Right lobe of liver (tissue), 6 donors: ENCODE data around the gene SDHAF2. TPM values are rescaled to one million over a fixed set of nuclear protein-coding genes. Genes with fewer than 3 reads are reported as not detected.
"Not testable (repeated sequence)": the region's sequence is repeated elsewhere in the genome, so short reads cannot be mapped to it uniquely, and the experiment has no call there.

Experiments used
- ATAC-seq, 4 donors: fragments of 200-7000 bp; cut with Tn5 transposase; one replicate each; pipeline ENCODE4 v1.9.1; 2020; ENCODE audit warnings: mild to moderate bottlenecking in 4 of 4, moderate library complexity in 4 of 4
- DNase-seq, 3 donors: peaks; one replicate each; pipeline ENCODE4 v3.0.0-alpha.2; 2020
- H3K27ac ChIP-seq, 3 donors: fragments of 200-600 bp; one replicate each; pipeline ENCODE4 v1.8.0; 2022
- H3K27me3 ChIP-seq, 2 donors: fragments of 200-600 bp; one replicate each; pipeline ENCODE4 v1.8.0; 2022
- H3K36me3 ChIP-seq, 4 donors: fragments of 200-600 bp; sonication (generic) in 1 of 4; one replicate each; pipeline versions ENCODE4 v1.5.1 to v1.8.0; 2017 to 2022; ENCODE audit warnings: control low read depth in 1 of 4
- H3K4me1 ChIP-seq, 4 donors: fragments of 200-600 bp; sonication (generic) in 1 of 4; one replicate each; pipeline versions ENCODE4 v1.5.1 to v1.8.0; 2017 to 2022; ENCODE audit warnings: control low read depth in 1 of 4
- H3K4me3 ChIP-seq, 3 donors: fragments of 200-600 bp; one replicate each; pipeline ENCODE4 v1.8.0; 2022
- H3K9me3 ChIP-seq, 4 donors: fragments of 200-600 bp; sonication (generic) in 1 of 4; one replicate each; pipeline versions ENCODE4 v1.5.1 to v1.8.0; 2017 to 2022; ENCODE audit warnings: control low read depth in 1 of 4
- CTCF ChIP-seq, 4 donors: fragments of 200-600 bp in 3 of 4; fragments of 450-650 bp in 1 of 4; IDR thresholded peaks; one replicate each; pipeline versions ENCODE4 v1.5.1 to v1.8.0; 2016 to 2022; ENCODE audit warnings: antibody characterized with exemption in 4 of 4, mild to moderate bottlenecking in 2 of 4
- POLR2A ChIP-seq: fragments of 450-650 bp; IDR thresholded peaks from one replicate; pipeline ENCODE4 v1.6.1; 2017; ENCODE audit warnings: antibody characterized with exemption, mild to moderate bottlenecking
- WGBS: methylation state at CpG from one replicate; pipeline ENCODE4 v1.1.6; 2018; ENCODE audit warnings: low coverage, low lambda C conversion rate; ENCODE audit not compliant: insufficient coverage; ENCODE audit errors: missing lambda C conversion rate; 5-methylcytosine and 5-hydroxymethylcytosine counted together
- intact Hi-C, 2 donors: fragments of 100-400 bp; cut with DNase I; formaldehyde crosslinking; loops; one replicate each; pipeline versions ENCODE4 v1.11.2 to v1.14.1; 2022
- long read RNA-seq: library from polyadenylated mRNA; unstranded; transcript quantifications from one replicate; pipeline ENCODE4 v2.0.0, GENCODE V29; 2019
- total RNA-seq, 6 experiments: library from RNA; depleted of rRNA in 2 of 6; stranded (reverse); fragments of >200 nt in 2 of 6; fragmentation: NEBNext Ultra II Directional in 3 of 6; extraction: Animal tissue kit (Norgen Biotek cat#: 25700) in 3 of 6; gene quantifications; one replicate each; pipeline versions ENCODE4 v1.1.0 to v1.2.4, GENCODE V29; 2016 to 2023
- donor health status: DM: no; HTN: yes; CAD: no.
- donor health status: DM: no; HTN: no; CAD: no.
- donor health status: DM: no; HTN: no; CAD: no.
- donor health status: DM: no; HTN: yes; CAD: no.
- donor health status: DM: no; HTN: yes; CAD: no.

The SDHAF2 gene
- 10 to 100 TPM; 17.7 to 62.5 (median 23.3) TPM for total RNA-seq
- long read RNA-seq, transcript SDHAF2-201 (4 exons, 2,033 nt), result major isoform, 7 of 13 reads
- long read RNA-seq, partial matches to known transcripts, result 1 of 13 reads
- long read RNA-seq, other reads (novel, unspliced or antisense), result 0 of 13 reads

- DNase-seq (peak; percentile 98), ATAC-seq (peak; percentile 98 to 99 (median 98))
- H3K9me3 ChIP-seq, result no peaks in the 10 kb centered on the region
- peak within 1 kb of the TSS; percentile 75 to 93 (median 80) for H3K27ac ChIP-seq
- under 1% methylated on average over 33 of the region's 82 CpGs for WGBS
- peak within 1 kb of the TSS; percentile 77 to 93 (median 87) for H3K4me3 ChIP-seq
- H3K4me1 ChIP-seq, result peaks cover 0 to 32% (median 7%) of the 10 kb centered on the region in 4 donors
- TF ChIP-seq POLR2A, result peak; percentile 80
- TF ChIP-seq CTCF (IDR thresholded peaks at IDR 0.05), result peak in 1 of 4 donors; percentile 0
- intact Hi-C loops, result no loop called here
- no peaks in the 10 kb centered on the region for H3K27me3 ChIP-seq
- H3K36me3 ChIP-seq, result peaks cover 4 to 34% (median 21%) of the 10 kb centered on the region in 4 donors
Measured at GRCh38 chr11:61429691-61430582, at the start of gene SDHAF2, which contains the start of gene CPSF7. SDHAF2 (plus strand) TSS chr11:61430124; CDS start chr11:61430147, 23 bp downstream. CPSF7 (minus strand) TSS chr11:61429975; CDS start chr11:61429235, 740 bp downstream.

GRCh38 chr11:61380884-61381283, 49.0 kb upstream of the SDHAF2 start:
- Histone ChIP-seq H3K4me3 (no peak overlapping the region), H3K9me3 (peaks cover 0 to 3% (median 0%) of the 10 kb centered on the region in 4 donors), H3K4me1 (peaks cover 0 to 23% (median 5%) of the 10 kb centered on the region in 4 donors), H3K36me3 (no peaks in the 10 kb centered on the region), H3K27ac (no peak overlapping the region), H3K27me3 (no peaks in the 10 kb centered on the region)
- DNase-seq (no peak), ATAC-seq (no peak)
- intact Hi-C loops, result loop anchor here in 1 of 2 donors (5.0 to 10.0 kb wide), 2 partner anchors 44 to 116 kb away; no protein-coding TSS in a partner anchor
- 94% methylated on average over 9 of the region's 9 CpGs for WGBS
- TF ChIP-seq POLR2A, result no peak
- TF ChIP-seq CTCF (IDR thresholded peaks at IDR 0.05), result no peak

GRCh38 chr11:61383859-61384258, 46.1 kb upstream of the SDHAF2 start:
- 100% methylated on average over 4 of the region's 5 CpGs for WGBS

GRCh38 chr11:61384271-61385242, 45.4 kb upstream of the SDHAF2 start:
- Histone ChIP-seq H3K4me1 (peaks cover 0 to 7% (median 0%) of the 10 kb centered on the region in 4 donors), H3K27me3 (no peaks in the 10 kb centered on the region), H3K4me3 (no peak overlapping the region), H3K9me3 (no peaks in the 10 kb centered on the region), H3K36me3 (no peaks in the 10 kb centered on the region), H3K27ac (no peak overlapping the region)
- DNase-seq, result peak in 1 of 3 donors; percentile 48
- TF ChIP-seq CTCF (IDR thresholded peaks at IDR 0.05) (peak; percentile 15 to 47 (median 32)), POLR2A (no peak)
- ATAC-seq, result peak; percentile 56 to 78 (median 70)
- intact Hi-C loops, result loop anchor here (5.0 to 10.0 kb wide), 2 partner anchors 47 to 120 kb away; no protein-coding TSS in a partner anchor
- 45% methylated on average over 8 of the region's 15 CpGs for WGBS

More at GRCh38 chr11:61383859-61384258, 46.1 kb upstream of the SDHAF2 start:
- not testable (repeated sequence) for ATAC-seq, DNase-seq, H3K9me3 ChIP-seq, H3K36me3 ChIP-seq, H3K4me3 ChIP-seq, H3K27ac ChIP-seq, H3K27me3 ChIP-seq
- intact Hi-C loops, result loop anchor here in 1 of 2 donors (5.0 to 10.0 kb wide), 2 partner anchors 47 to 119 kb away; no protein-coding TSS in a partner anchor
- H3K4me1 ChIP-seq, result peaks cover 0 to 13% (median 2%) of the 10 kb centered on the region in 4 donors
